Kidney capillary endothelial cell (primary cell): ENCODE data around the gene FTHL17.

Experiments used
- DNase-seq: peaks from one replicate; pipeline ENCODE4 v3.0.0-alpha.2; 2018; ENCODE audit warnings: low spot score

The FTHL17 gene

DNA sequence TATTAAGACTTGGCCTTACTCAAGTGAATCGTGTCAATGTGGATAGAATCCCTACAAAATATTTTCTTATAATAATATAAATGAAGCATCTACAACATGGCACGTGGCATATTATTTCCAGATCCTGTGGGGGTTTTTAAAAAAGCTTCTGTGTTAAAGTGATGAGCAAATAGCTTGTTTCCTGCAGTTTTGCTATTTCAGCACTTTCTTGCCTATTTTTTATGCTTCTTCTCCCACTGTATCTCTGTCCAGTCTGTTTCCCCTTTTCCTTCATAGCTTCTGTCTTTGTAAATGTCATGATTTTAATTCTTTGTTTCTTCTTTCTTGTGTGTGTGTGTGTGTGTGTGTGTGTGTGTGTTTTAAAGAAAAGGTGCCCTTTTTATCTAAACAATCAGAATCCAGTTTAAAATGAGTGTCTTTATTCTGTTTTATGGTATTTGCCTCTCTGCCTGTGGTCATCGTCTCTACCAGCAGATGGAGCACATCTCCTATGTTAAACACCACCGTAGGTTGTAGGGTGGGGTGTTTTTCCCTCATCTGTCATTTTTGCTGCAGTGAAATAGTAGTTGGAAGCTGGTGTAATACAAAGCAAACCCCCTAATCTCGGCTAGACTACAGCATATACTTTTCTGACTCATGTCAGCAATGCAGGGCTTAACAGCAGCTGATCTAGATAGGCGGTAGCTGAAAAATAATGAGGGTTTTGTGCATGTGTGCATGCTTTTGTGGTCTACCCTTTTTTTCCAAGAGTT lies 33.1 kb downstream of the FTHL17 start:
- DNase-seq: peak; percentile 5

DNA sequence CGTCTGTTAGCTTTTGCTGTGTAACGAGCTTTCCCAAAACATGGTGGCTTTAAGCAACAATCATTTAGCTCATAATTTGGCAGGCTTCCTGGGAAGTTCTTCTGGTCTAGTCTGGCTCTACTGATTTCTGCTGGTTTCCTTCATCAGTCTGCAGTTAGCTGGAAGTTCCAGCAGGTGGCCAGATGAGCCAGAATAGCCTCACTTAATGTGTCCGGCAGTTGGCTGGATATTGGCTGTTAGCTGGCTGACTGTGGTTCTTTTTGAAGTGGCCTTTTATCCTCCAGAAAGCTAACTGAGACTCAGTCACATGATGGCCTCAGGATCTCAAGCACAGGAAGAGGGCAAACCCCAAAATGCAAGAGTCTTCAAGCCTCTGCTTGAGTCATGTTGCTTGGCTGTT lies 34.9 kb downstream of the FTHL17 start:
- DNase-seq: peak; percentile 17

DNA sequence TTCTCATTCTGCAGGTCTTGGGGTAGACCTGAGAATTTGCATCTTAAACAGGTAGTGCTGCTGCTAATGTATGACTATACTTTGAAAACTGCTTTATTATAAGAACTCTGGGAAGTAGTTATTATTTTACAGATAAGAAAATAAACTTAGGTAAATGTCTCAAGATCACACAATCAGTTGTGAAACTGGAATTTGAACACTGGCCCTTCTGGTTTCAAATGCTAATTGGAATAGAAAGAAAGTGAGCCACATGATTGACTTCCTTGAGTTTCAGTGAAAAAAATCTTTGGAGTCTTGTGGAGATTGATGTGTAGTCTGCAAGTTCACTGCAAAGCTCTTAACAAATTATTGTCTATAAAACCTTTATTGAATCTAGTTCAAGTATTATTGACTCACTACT lies 44.5 kb downstream of the FTHL17 start:
- DNase-seq: no peak

DNA sequence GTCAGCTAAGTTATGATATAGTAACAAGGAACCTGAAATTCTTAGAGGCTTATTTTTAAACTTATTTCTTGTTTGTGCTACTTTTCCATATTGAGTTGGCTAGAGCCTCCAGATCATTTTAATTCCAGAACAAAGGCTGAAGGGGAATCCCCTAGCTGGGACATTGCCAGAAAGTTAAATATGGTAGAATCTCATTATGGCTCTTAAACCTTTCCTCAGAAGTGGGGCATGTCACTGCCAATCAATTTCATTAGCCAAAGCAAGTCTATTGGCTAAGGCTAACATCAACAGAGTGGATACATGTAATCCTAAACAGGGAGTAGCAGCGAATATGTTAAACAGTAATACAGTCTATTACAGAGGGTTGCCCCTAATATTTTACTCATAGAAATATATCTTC lies 47.0 kb downstream of the FTHL17 start:
- DNase-seq: no peak

DNA sequence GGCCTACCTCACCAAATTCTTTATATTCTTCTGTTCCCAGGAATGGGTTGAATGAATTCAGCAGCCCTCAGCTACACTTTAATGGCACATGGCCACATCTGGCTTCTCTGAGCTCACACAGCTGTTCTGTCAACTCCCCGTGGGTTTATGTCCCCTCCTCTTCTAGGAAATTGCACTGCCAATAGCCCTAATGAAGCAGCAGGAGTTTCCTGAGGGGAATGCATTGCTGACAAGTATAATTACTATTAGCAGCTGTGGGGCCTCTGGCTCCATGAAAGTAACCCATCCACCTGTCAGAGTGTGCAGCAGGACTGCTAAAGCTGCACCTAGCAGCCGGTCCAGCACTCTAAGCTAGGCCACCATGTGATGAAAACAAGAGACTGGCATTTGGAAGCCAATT lies 50.3 kb downstream of the FTHL17 start:
- no peak for DNase-seq
